ENCODE measurements around the gene ETV6. TPM values are rescaled to one million over a fixed set of nuclear protein-coding genes. Genes with fewer than 3 reads are reported as not detected.

ETV6 gene
- total RNA-seq, 1 donor from 2014 or later = 16.9 TPM

- TF ChIP-seq CTCF (IDR thresholded peaks at IDR 0.05; ENCODE audit: borderline replicate concordance) = no peak
- peak overlapping the region; percentile 63 for H3K27ac ChIP-seq (replicated peaks)
- H3K36me3 ChIP-seq = no peaks in the 10 kb centered on the region
- no peaks in the 10 kb centered on the region for H3K27me3 ChIP-seq (ENCODE audit: low read depth)
- intact Hi-C loops (cut with micrococcal nuclease) = no loop called here
- no peak for DNase-seq
- H3K9me3 ChIP-seq (replicated peaks) = no peaks in the 10 kb centered on the region
- H3K4me1 ChIP-seq = peaks cover 79% of the 10 kb centered on the region
- no peak overlapping the region for H3K4me3 ChIP-seq
Measured at GRCh38 chr12:11815397-11815796, 165.9 kb downstream of the ETV6 start.

GRCh38 chr12:11819643-11820042 lies 170.2 kb downstream of the ETV6 start:
- no peak for DNase-seq
- no peaks in the 10 kb centered on the region for H3K36me3 ChIP-seq
- H3K4me1 ChIP-seq = peaks cover 57% of the 10 kb centered on the region
- intact Hi-C loops (cut with micrococcal nuclease) = no loop called here
- H3K27ac ChIP-seq (replicated peaks) = no peak overlapping the region
- H3K27me3 ChIP-seq (ENCODE audit: low read depth) = no peaks in the 10 kb centered on the region
- TF ChIP-seq CTCF (IDR thresholded peaks at IDR 0.05; ENCODE audit: borderline replicate concordance) = no peak
- H3K9me3 ChIP-seq (replicated peaks) = no peaks in the 10 kb centered on the region
- H3K4me3 ChIP-seq = no peak overlapping the region

GRCh38 chr12:11820476-11820875 lies 171.0 kb downstream of the ETV6 start:
- intact Hi-C loops (cut with micrococcal nuclease) = no loop called here
- no peaks in the 10 kb centered on the region for H3K27me3 ChIP-seq (ENCODE audit: low read depth)
- H3K36me3 ChIP-seq = no peaks in the 10 kb centered on the region
- peaks cover 55% of the 10 kb centered on the region for H3K4me1 ChIP-seq
- no peak for TF ChIP-seq CTCF (IDR thresholded peaks at IDR 0.05; ENCODE audit: borderline replicate concordance)
- no peak for DNase-seq
- no peak overlapping the region for H3K27ac ChIP-seq (replicated peaks)
- H3K4me3 ChIP-seq = no peak overlapping the region
- no peaks in the 10 kb centered on the region for H3K9me3 ChIP-seq (replicated peaks)

- no peak for DNase-seq
- no peak for TF ChIP-seq CTCF (IDR thresholded peaks at IDR 0.05; ENCODE audit: borderline replicate concordance)
- no peak overlapping the region for H3K4me3 ChIP-seq
- no peaks in the 10 kb centered on the region for H3K27me3 ChIP-seq (ENCODE audit: low read depth)
- H3K4me1 ChIP-seq = peaks cover 49% of the 10 kb centered on the region
- no peak overlapping the region for H3K27ac ChIP-seq (replicated peaks)
- H3K36me3 ChIP-seq = no peaks in the 10 kb centered on the region
- no peaks in the 10 kb centered on the region for H3K9me3 ChIP-seq (replicated peaks)
- intact Hi-C loops (cut with micrococcal nuclease) = no loop called here
Measured at GRCh38 chr12:11821386-11822080, 172.1 kb downstream of the ETV6 start.

- Histone ChIP-seq H3K4me3 (no peak overlapping the region), H3K36me3 (no peaks in the 10 kb centered on the region), H3K27ac (replicated peaks) (peak overlapping the region; percentile 18), H3K9me3 (replicated peaks) (no peaks in the 10 kb centered on the region), H3K4me1 (peaks cover 52% of the 10 kb centered on the region), H3K27me3 (ENCODE audit: low read depth) (no peaks in the 10 kb centered on the region)
- TF ChIP-seq CTCF (IDR thresholded peaks at IDR 0.05; ENCODE audit: borderline replicate concordance) = no peak
- intact Hi-C loops (cut with micrococcal nuclease) = no loop called here
- DNase-seq = no peak
Measured at GRCh38 chr12:11822081-11822834, 172.8 kb downstream of the ETV6 start.

Data from left ventricle myocardium inferior (tissue), 1 donor.